HFFc6 (cell line): ENCODE data around the gene UNK. TPM values are rescaled to one million over a fixed set of nuclear protein-coding genes. Genes with fewer than 3 reads are reported as not detected.
"Not testable (repeated sequence)": the region's sequence is repeated elsewhere in the genome, so short reads cannot be mapped to it uniquely, and the experiment has no call there.

Source experiments
- DNase-seq: peaks from one replicate; pipeline ENCODE4 v3.0.0-alpha.2; 2018
- H3K27ac Mint-ChIP-seq: 2 replicates; pipeline ENCODE4 v1.8.0; 2020; ENCODE audit warnings: mild to moderate bottlenecking, mixed read lengths
- H3K27me3 Mint-ChIP-seq: 2 replicates; pipeline ENCODE4 v1.8.0; 2021; ENCODE audit warnings: mild to moderate bottlenecking, moderate library complexity, mixed read lengths; ENCODE audit not compliant: insufficient read depth
- H3K36me3 Mint-ChIP-seq: 2 replicates; pipeline ENCODE4 v1.8.0; 2021; ENCODE audit warnings: low read depth, mixed read lengths
- H3K4me1 Mint-ChIP-seq: 2 replicates; pipeline ENCODE4 v1.8.0; 2020; ENCODE audit warnings: low read depth, mixed read lengths
- H3K4me3 Mint-ChIP-seq: 2 replicates; pipeline ENCODE4 v1.8.0; 2020; ENCODE audit warnings: mild to moderate bottlenecking, moderate library complexity, mixed read lengths
- H3K9me3 Mint-ChIP-seq: 2 replicates; pipeline ENCODE4 v1.8.0; 2020; ENCODE audit warnings: mild to moderate bottlenecking, mixed read lengths
- CTCF ChIP-seq: fragments of 200-600 bp; sonication (generic); IDR thresholded peaks from 2 replicates; pipeline ENCODE4 v1.5.0; 2021; ENCODE audit warnings: antibody characterized with exemption, mild to moderate bottlenecking
- total RNA-seq, 6 experiments: library from RNA; stranded (reverse); fragmentation: NEBNext Ultra II Directional; extraction: Animal tissue kit (Norgen Biotek cat#: 25700); gene quantifications; 2 replicates in 1 of 6; 3 replicates in 5 of 6; pipeline ENCODE4 v1.2.3, GENCODE V29; 2021

The UNK gene
- total RNA-seq, 6 experiments from 2014 or later: 12.7 to 18.6 (median 16.2) TPM

- peaks cover 8% of the 10 kb centered on the region for H3K36me3 Mint-ChIP-seq
- TF ChIP-seq CTCF: no peak
- no peak for DNase-seq
- no peak overlapping the region for H3K27ac Mint-ChIP-seq
- no peak overlapping the region for H3K4me3 Mint-ChIP-seq
- peaks cover 5% of the 10 kb centered on the region for H3K4me1 Mint-ChIP-seq
- no peaks in the 10 kb centered on the region for H3K9me3 Mint-ChIP-seq
- no peaks in the 10 kb centered on the region for H3K27me3 Mint-ChIP-seq
Observed at GRCh38 chr17:75849279-75849646, 64.7 kb downstream of the UNK start.

DNA sequence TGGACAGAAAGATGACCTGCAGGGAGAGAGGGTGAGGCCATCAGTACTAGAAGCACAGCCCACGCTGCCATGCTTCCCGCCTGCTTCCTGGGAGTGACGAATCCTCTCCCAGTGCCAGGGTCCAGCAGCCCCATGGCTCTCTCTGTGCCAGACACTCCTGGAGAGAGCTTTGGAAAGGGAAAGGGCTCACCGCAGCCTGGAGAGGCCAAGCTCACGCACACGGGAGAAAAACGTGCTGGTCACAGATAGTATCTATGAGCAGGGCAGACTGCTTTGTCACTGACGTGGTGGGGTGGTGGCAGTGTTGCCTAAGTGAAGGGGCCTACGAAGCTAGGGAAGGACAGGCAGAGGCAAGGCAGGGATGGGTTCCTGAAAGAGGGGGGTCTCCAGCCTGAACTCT lies 65.1 kb downstream of the UNK start:
- peaks cover 5% of the 10 kb centered on the region for H3K4me1 Mint-ChIP-seq
- no peaks in the 10 kb centered on the region for H3K27me3 Mint-ChIP-seq
- peaks cover 8% of the 10 kb centered on the region for H3K36me3 Mint-ChIP-seq
- no peak for TF ChIP-seq CTCF
- no peak for DNase-seq
- H3K9me3 Mint-ChIP-seq: no peaks in the 10 kb centered on the region
- no peak overlapping the region for H3K4me3 Mint-ChIP-seq
- no peak overlapping the region for H3K27ac Mint-ChIP-seq

- no peak for DNase-seq
- peaks cover 8% of the 10 kb centered on the region for H3K36me3 Mint-ChIP-seq
- no peaks in the 10 kb centered on the region for H3K9me3 Mint-ChIP-seq
- peaks cover under 1% of the 10 kb centered on the region for H3K4me1 Mint-ChIP-seq
- TF ChIP-seq CTCF: no peak
- H3K27ac Mint-ChIP-seq: no peak overlapping the region
- H3K27me3 Mint-ChIP-seq: no peaks in the 10 kb centered on the region
- H3K4me3 Mint-ChIP-seq: no peak overlapping the region
Observed at GRCh38 chr17:75850928-75851692, 66.5 kb downstream of the UNK start.

GRCh38 chr17:75851693-75851991 lies 67.0 kb downstream of the UNK start:
- not testable (repeated sequence) for DNase-seq, H3K36me3 Mint-ChIP-seq, H3K9me3 Mint-ChIP-seq, H3K27me3 Mint-ChIP-seq, H3K4me1 Mint-ChIP-seq, H3K4me3 Mint-ChIP-seq, H3K27ac Mint-ChIP-seq

GRCh38 chr17:75853433-75853832 lies 68.8 kb downstream of the UNK start:
- no peaks in the 10 kb centered on the region for H3K27me3 Mint-ChIP-seq
- peak overlapping the region; percentile 90; the same call in 1 of the 2 replicates for H3K27ac Mint-ChIP-seq
- peak; percentile 61 for DNase-seq
- TF ChIP-seq CTCF: no peak
- peak overlapping the region; percentile 74 for H3K4me3 Mint-ChIP-seq
- H3K4me1 Mint-ChIP-seq: peaks cover 7% of the 10 kb centered on the region
- no peaks in the 10 kb centered on the region for H3K9me3 Mint-ChIP-seq
- H3K36me3 Mint-ChIP-seq: peaks cover 5% of the 10 kb centered on the region; the same call in 1 of the 2 replicates

DNA sequence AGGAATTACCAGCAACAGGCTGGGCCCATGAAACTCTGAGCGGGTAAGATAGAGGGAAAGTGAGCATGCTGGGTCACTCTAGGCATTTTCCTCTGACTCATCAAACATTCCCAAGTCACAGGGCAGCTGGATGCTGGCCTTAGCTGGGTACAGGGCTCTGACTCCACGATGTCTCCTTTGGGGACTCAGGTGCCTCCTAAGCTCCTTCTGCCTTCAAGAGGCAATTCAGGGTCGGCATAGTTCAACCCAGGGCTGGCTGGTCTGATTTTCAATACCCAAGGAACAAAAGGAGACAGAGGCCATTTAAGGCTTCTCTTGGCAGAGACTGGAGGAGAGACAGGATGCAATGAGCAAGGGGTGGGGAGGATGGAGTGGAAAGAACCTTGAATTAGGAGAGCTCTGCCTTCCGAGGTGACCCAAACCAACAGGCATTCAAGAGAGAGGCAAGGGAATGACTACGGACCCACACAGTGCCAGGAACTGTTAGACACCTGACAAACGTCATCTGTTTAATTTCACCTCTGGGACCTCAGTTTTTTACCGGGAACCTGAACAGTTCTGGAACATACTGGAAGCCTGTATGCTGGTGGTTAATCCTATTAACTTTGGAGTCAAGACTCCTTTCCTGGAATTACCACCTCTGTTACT lies 69.6 kb downstream of the UNK start:
- Mint-ChIP-seq H3K4me1 (peaks cover 7% of the 10 kb centered on the region), H3K27me3 (no peaks in the 10 kb centered on the region), H3K27ac (no peak overlapping the region), H3K4me3 (no peak overlapping the region), H3K9me3 (no peaks in the 10 kb centered on the region), H3K36me3 (no peaks in the 10 kb centered on the region; the same call in 1 of the 2 replicates)
- DNase-seq: peak; percentile 62
- no peak for TF ChIP-seq CTCF
